ENCODE measurements around the gene PACSIN2. TPM values are rescaled to one million over a fixed set of nuclear protein-coding genes. Genes with fewer than 3 reads are reported as not detected.

The PACSIN2 gene
- total RNA-seq, 1 experiment from 2014 or later = 224 TPM

DNA sequence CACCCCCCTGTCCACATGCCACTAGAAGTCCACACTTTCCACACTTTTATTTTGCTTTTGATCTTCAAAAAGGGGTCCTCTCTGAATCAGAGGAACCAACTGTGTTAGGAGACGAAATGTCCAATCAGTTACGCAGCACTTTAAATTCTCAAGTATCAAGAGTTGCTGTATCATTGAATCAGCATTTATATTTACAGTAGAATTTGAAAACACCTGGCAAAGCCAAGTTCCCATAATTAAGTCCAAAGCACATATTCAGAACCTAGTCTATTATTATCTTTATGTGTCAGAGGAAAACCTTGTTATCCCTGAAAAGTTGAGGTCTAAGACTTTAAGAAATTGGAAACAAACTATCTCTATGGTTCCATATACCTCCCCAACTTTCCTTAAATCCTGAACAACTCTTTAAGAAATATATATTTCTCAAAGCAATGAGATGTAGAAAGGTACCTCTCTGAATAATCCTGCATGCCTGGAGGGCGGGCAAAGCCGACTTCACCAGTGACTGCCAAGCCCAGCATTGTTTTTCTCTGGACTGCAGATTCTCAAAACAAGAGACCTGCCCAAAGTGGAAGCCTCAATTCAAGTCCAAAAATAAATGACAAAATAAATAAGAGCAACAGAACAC, 82.0 kb downstream of the PACSIN2 start:
- Mint-ChIP-seq H3K4me1 (ENCODE audit: low read depth, unreplicated experiment) (peaks cover 88% of the 10 kb centered on the region), H3K9me3 (ENCODE audit: low read depth, unreplicated experiment) (peaks cover 2% of the 10 kb centered on the region), H3K27ac (ENCODE audit: unreplicated experiment) (peak overlapping the region; percentile 98), H3K27me3 (ENCODE audit: unreplicated experiment) (no peaks in the 10 kb centered on the region), H3K4me3 (ENCODE audit: low read depth, unreplicated experiment) (peak overlapping the region; percentile 62), H3K36me3 (ENCODE audit: insufficient read depth, unreplicated experiment) (peaks cover 98% of the 10 kb centered on the region)
- TF ChIP-seq, protein P1, sequence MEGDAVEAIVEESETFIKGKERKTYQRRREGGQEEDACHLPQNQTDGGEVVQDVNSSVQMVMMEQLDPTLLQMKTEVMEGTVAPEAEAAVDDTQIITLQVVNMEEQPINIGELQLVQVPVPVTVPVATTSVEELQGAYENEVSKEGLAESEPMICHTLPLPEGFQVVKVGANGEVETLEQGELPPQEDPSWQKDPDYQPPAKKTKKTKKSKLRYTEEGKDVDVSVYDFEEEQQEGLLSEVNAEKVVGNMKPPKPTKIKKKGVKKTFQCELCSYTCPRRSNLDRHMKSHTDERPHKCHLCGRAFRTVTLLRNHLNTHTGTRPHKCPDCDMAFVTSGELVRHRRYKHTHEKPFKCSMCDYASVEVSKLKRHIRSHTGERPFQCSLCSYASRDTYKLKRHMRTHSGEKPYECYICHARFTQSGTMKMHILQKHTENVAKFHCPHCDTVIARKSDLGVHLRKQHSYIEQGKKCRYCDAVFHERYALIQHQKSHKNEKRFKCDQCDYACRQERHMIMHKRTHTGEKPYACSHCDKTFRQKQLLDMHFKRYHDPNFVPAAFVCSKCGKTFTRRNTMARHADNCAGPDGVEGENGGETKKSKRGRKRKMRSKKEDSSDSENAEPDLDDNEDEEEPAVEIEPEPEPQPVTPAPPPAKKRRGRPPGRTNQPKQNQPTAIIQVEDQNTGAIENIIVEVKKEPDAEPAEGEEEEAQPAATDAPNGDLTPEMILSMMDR (IDR thresholded peaks at IDR 0.05; ENCODE audit: unreplicated experiment) = no peak
- BruUV-seq (replicated peaks) = no TSS peak
- intact Hi-C loops (cut with micrococcal nuclease; ENCODE audit: unreplicated experiment) = no loop called here
- no peak for DNase-seq
- CTCF ChIA-PET = interaction anchor here (1.2 to 1.6 kb wide), 3 partner anchors 11 to 27 kb away, joined by 4 to 6 read pairs (median 6); no protein-coding TSS in a partner anchor

DNA sequence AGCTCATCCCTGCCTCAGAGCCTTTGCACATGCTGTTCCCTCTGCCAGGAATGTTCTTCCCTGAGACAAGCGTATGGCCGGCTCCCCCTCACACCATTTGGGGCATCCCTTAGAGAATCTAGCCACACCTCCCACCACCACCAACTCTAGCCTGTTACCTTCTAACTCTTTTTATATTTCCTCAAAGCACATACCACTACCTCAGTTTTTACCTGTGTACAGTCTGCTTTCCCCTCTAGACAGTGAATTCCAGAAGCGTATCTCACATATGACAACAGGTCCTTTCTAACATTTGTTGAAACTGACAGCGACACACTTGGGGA, 82.8 kb downstream of the PACSIN2 start:
- intact Hi-C loops (cut with micrococcal nuclease; ENCODE audit: unreplicated experiment) = no loop called here
- H3K36me3 Mint-ChIP-seq (ENCODE audit: insufficient read depth, unreplicated experiment) = peaks cover 98% of the 10 kb centered on the region
- TF ChIP-seq, protein P1 (IDR thresholded peaks at IDR 0.05; ENCODE audit: unreplicated experiment) = no peak
- H3K9me3 Mint-ChIP-seq (ENCODE audit: low read depth, unreplicated experiment) = peaks cover 2% of the 10 kb centered on the region
- H3K27me3 Mint-ChIP-seq (ENCODE audit: unreplicated experiment) = no peaks in the 10 kb centered on the region
- no peak for DNase-seq
- H3K4me1 Mint-ChIP-seq (ENCODE audit: low read depth, unreplicated experiment) = peaks cover 82% of the 10 kb centered on the region
- peak overlapping the region; percentile 35 for H3K4me3 Mint-ChIP-seq (ENCODE audit: low read depth, unreplicated experiment)
- peak overlapping the region; percentile 98 for H3K27ac Mint-ChIP-seq (ENCODE audit: unreplicated experiment)
- no TSS peak for BruUV-seq (replicated peaks)
- CTCF ChIA-PET = interaction anchor here (0.6 to 1.5 kb wide), 2 partner anchors 27 to 293 kb away, joined by 3 to 4 read pairs; no protein-coding TSS in a partner anchor

DNA sequence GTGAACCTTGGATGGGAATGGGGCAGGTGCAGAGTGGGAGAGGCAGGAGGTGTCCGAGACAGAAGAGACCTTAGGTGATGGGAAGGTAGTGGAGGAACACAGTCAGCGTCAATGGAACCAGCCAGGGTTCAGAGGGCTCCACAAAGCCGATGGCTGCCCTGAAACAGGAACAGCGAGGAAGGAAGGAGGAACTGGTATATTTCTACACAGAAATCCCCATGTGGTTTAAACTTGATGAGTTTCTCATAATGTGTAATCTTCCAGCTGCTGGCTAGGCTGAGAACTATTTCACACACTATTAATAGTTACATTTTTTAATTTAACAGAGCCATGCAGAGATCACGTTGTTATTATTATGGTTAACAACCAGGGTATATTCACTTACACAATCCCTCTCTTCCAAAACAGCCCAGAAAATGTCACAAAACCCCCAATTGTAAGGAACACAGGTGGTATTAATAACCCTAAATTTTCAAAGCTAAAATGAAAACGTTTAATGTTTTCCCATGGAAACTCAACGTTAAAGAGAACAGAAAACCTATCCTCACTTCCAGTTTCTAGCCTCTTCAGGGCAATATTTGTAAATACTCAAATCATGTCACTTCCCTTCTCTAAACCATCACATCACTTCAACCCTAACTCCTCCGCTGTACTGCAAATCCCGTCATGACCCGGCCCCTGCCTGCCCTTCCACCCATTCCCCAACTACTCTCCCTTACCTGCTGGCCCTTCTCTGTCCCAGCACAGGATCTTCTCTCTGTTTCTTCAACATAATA, 83.3 kb downstream of the PACSIN2 start:
- H3K27me3 Mint-ChIP-seq (ENCODE audit: unreplicated experiment) = no peaks in the 10 kb centered on the region
- intact Hi-C loops (cut with micrococcal nuclease; ENCODE audit: unreplicated experiment) = no loop called here
- no TSS peak for BruUV-seq (replicated peaks)
- TF ChIP-seq, protein P1 (IDR thresholded peaks at IDR 0.05; ENCODE audit: unreplicated experiment) = no peak
- peaks cover 82% of the 10 kb centered on the region for H3K4me1 Mint-ChIP-seq (ENCODE audit: low read depth, unreplicated experiment)
- peak overlapping the region; percentile 98 for H3K27ac Mint-ChIP-seq (ENCODE audit: unreplicated experiment)
- CTCF ChIA-PET = interaction anchor here (0.6 to 1.5 kb wide), 4 partner anchors 12 to 293 kb away, joined by 3 to 8 read pairs (median 4); no protein-coding TSS in a partner anchor
- H3K4me3 Mint-ChIP-seq (ENCODE audit: low read depth, unreplicated experiment) = peak overlapping the region; percentile 35
- no peak for DNase-seq
- H3K9me3 Mint-ChIP-seq (ENCODE audit: low read depth, unreplicated experiment) = peaks cover 2% of the 10 kb centered on the region
- peaks cover 98% of the 10 kb centered on the region for H3K36me3 Mint-ChIP-seq (ENCODE audit: insufficient read depth, unreplicated experiment)

DNA sequence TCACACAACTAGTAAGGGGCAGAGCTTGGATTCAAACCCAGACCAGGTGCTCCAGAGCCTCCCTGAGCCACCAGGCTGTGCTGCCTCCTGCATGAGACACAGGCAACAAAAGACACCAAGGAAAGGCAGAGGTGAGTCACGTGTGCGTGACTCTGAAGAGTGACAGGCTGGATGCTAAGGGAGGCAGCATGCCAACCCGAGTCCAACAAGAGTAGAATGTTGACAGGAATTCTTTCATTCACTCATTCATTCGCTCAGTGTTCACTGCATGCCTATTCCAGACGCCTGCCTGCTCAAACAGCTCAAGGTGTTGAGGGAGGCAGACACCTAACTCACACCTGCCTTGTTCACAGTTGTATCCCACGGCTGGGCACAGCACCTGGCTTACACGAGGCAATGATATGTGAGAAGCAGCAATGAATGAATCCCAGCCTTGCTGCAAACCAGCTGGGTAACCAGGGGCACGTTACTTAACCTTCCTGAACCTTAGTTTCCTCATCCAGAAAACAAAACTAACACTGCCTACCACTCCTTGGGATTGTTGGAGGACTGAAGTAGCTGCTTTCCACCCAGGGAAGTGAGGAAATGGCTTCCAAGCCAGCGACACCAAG, 84.0 kb downstream of the PACSIN2 start:
- Mint-ChIP-seq H3K4me3 (ENCODE audit: low read depth, unreplicated experiment) (peak overlapping the region; percentile 24), H3K4me1 (ENCODE audit: low read depth, unreplicated experiment) (peaks cover 82% of the 10 kb centered on the region), H3K27me3 (ENCODE audit: unreplicated experiment) (no peaks in the 10 kb centered on the region), H3K36me3 (ENCODE audit: insufficient read depth, unreplicated experiment) (peaks cover 99% of the 10 kb centered on the region), H3K27ac (ENCODE audit: unreplicated experiment) (peak overlapping the region; percentile 78), H3K9me3 (ENCODE audit: low read depth, unreplicated experiment) (peaks cover 2% of the 10 kb centered on the region)
- CTCF ChIA-PET = interaction anchor here (0.6 to 1.1 kb wide), 4 partner anchors 9 to 33 kb away, joined by 3 to 8 read pairs (median 5); no protein-coding TSS in a partner anchor
- TF ChIP-seq, protein P1 (IDR thresholded peaks at IDR 0.05; ENCODE audit: unreplicated experiment) = peak; percentile 25
- BruUV-seq (replicated peaks) = no TSS peak
- intact Hi-C loops (cut with micrococcal nuclease; ENCODE audit: unreplicated experiment) = no loop called here
- peak; percentile 67 for DNase-seq

Data from Calu3 (cell line).